Measurements from ENCODE around the gene BAX. TPM values are rescaled to one million over a fixed set of nuclear protein-coding genes. Genes with fewer than 3 reads are reported as not detected.

The BAX gene
- polyA plus RNA-seq, 12 donors, result 28.4 to 50.9 (median 34.7) TPM; not detected in 1

GRCh38 chr19:48975947-48976847, 21.5 kb downstream of the BAX start:
- no peak for DNase-seq

- no peak for DNase-seq
Observed at GRCh38 chr19:48977061-48977460, 22.4 kb downstream of the BAX start.

- DNase-seq, result no peak
Observed at GRCh38 chr19:48982280-48982679, 27.6 kb downstream of the BAX start.

GRCh38 chr19:48985711-48986110, 31.0 kb downstream of the BAX start:
- DNase-seq, result no peak

GRCh38 chr19:48986211-48986610, 31.5 kb downstream of the BAX start:
- DNase-seq, result no peak

- no peak for DNase-seq
Observed at GRCh38 chr19:48987323-48987722, 32.6 kb downstream of the BAX start.

- DNase-seq, result no peak
Observed at GRCh38 chr19:48988286-48988685, 33.6 kb downstream of the BAX start.

GRCh38 chr19:48988860-48989259, 34.2 kb downstream of the BAX start:
- DNase-seq, result no peak

- no peak for DNase-seq
Observed at GRCh38 chr19:48989701-48990291, 35.1 kb downstream of the BAX start.

GRCh38 chr19:48990400-48990799, 35.7 kb downstream of the BAX start:
- DNase-seq, result no peak

- DNase-seq, result no peak
Observed at GRCh38 chr19:48991011-48991609, 36.4 kb downstream of the BAX start.

- peak; percentile 72 for DNase-seq
Observed at GRCh38 chr19:48991873-48992580, 37.4 kb downstream of the BAX start.

- no peak for DNase-seq
Observed at GRCh38 chr19:48992581-48993174, 38.0 kb downstream of the BAX start.

- peak; percentile 100 for DNase-seq
Observed at GRCh38 chr19:48993175-48994034, 38.7 kb downstream of the BAX start, which contains the start of the genes GYS1 and RUVBL2. Gene GYS1 (minus strand): TSS chr19:48993309. CDS start chr19:48993112, 197 bp downstream. Gene RUVBL2 (plus strand): TSS chr19:48993887. CDS start chr19:48993912, 25 bp downstream.

- DNase-seq, result no peak
Observed at GRCh38 chr19:48994035-48994386, 39.3 kb downstream of the BAX start.

- no peak for DNase-seq
Observed at GRCh38 chr19:48997972-48998371, 43.3 kb downstream of the BAX start.

GRCh38 chr19:48999481-49000325, 45.0 kb downstream of the BAX start:
- no peak for DNase-seq

- DNase-seq, result no peak
Observed at GRCh38 chr19:49004133-49004532, 49.5 kb downstream of the BAX start.

- DNase-seq, result no peak
Observed at GRCh38 chr19:49004964-49005614, 50.4 kb downstream of the BAX start.
